ACC112 (cell line): Measurements from ENCODE around the gene TFF3.

ENCODE experiments used
- H2AFZ ChIP-seq: fragments of 200-600 bp; sonication (generic); one replicate; pipeline ENCODE4 v1.6.0; 2017; ENCODE audit warnings: antibody characterized with exemption, low read length; ENCODE audit not compliant: unreplicated experiment
- H3K27ac ChIP-seq: fragments of 200-600 bp; sonication (generic); 2 replicates; pipeline ENCODE4 v1.5.1; 2014; ENCODE audit warnings: low read depth, mild to moderate bottlenecking, antibody characterized with exemption, low read length, moderate library complexity
- H3K27me3 ChIP-seq: fragments of 200-600 bp; sonication (generic); 2 replicates; pipeline ENCODE4 v1.6.1; 2014; ENCODE audit warnings: mild to moderate bottlenecking, antibody characterized with exemption, low read length, moderate library complexity, mixed read lengths; ENCODE audit not compliant: insufficient read depth
- H3K36me3 ChIP-seq: fragments of 200-600 bp; sonication (generic); 2 replicates; pipeline ENCODE4 v1.6.1; 2016; ENCODE audit warnings: mild to moderate bottlenecking, antibody characterized with exemption, low read length, moderate library complexity, mixed read lengths; ENCODE audit not compliant: insufficient read depth
- H3K4me1 ChIP-seq: fragments of 200-600 bp; sonication (generic); one replicate; pipeline ENCODE4 v1.6.1; 2016; ENCODE audit warnings: low read length, mixed read lengths; ENCODE audit not compliant: insufficient read depth, unreplicated experiment, control insufficient read depth
- H3K4me3 ChIP-seq: fragments of 200-600 bp; sonication (generic); 2 replicates; pipeline ENCODE4 v1.5.1; 2014; ENCODE audit warnings: mild to moderate bottlenecking, low read depth, low read length
- H3K79me2 ChIP-seq: fragments of 200-600 bp; sonication (generic); one replicate; pipeline ENCODE4 v1.6.0; 2016; ENCODE audit warnings: low read length; ENCODE audit not compliant: control insufficient read depth, unreplicated experiment, insufficient read depth

Gene TFF3

GRCh38 chr21:42310411-42311001 lies 4.7 kb downstream of the TFF3 start:
- no peaks in the 10 kb centered on the region for H3K36me3 ChIP-seq
- peaks cover 81% of the 10 kb centered on the region for H3K27me3 ChIP-seq
- no peak overlapping the region for H3K27ac ChIP-seq
- no peaks in the 10 kb centered on the region for H3K79me2 ChIP-seq
- H2AFZ ChIP-seq: no peak overlapping the region
- no peak overlapping the region for H3K4me3 ChIP-seq
- no peaks in the 10 kb centered on the region for H3K4me1 ChIP-seq

DNA sequence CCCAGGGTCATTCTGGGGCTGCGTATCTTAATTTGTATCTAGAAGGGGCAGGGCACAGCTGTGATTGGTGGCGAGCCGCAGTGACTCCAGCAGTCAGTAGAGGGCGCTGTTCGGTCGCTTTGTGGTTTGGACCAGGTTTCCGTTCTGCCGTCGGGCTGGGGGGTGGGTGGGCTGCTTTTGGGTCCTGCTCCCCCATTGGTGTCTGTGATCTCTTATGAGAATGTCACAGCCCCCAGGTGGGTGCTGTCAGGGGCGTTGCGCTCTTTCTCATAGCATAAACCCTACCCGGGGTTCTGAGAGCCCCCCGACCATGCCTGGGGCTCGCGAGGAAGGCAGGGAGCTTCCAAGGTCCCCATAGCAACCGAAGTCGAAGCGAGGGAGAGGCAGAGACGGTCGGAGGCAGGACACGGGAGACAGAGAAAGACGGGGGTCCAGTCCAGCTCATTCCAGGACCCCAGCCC lies 5.4 kb downstream of the TFF3 start:
- Histone ChIP-seq H3K4me3 (no peak overlapping the region), H3K79me2 (no peaks in the 10 kb centered on the region), H3K4me1 (no peaks in the 10 kb centered on the region), H2AFZ (no peak overlapping the region), H3K27me3 (peaks cover 76% of the 10 kb centered on the region), H3K27ac (no peak overlapping the region), H3K36me3 (no peaks in the 10 kb centered on the region)

GRCh38 chr21:42308914-42309752 lies 6.1 kb downstream of the TFF3 start:
- Histone ChIP-seq H3K36me3 (no peaks in the 10 kb centered on the region), H2AFZ (no peak overlapping the region), H3K27me3 (peaks cover 76% of the 10 kb centered on the region), H3K4me3 (no peak overlapping the region), H3K4me1 (no peaks in the 10 kb centered on the region), H3K27ac (no peak overlapping the region), H3K79me2 (no peaks in the 10 kb centered on the region)

- Histone ChIP-seq H3K4me1 (no peaks in the 10 kb centered on the region), H3K27me3 (peaks cover 76% of the 10 kb centered on the region), H3K27ac (no peak overlapping the region)
Observed at GRCh38 chr21:42308161-42308913, 6.9 kb downstream of the TFF3 start.

GRCh38 chr21:42307106-42307505 lies 8.1 kb downstream of the TFF3 start:
- Histone ChIP-seq H3K27ac (no peak overlapping the region), H3K36me3 (no peaks in the 10 kb centered on the region), H3K27me3 (peaks cover 77% of the 10 kb centered on the region), H2AFZ (no peak overlapping the region), H3K4me3 (no peak overlapping the region), H3K4me1 (no peaks in the 10 kb centered on the region), H3K79me2 (no peaks in the 10 kb centered on the region)

More at GRCh38 chr21:42308161-42308913, 6.9 kb downstream of the TFF3 start:
- Histone ChIP-seq H3K4me3 (no peak overlapping the region), H2AFZ (no peak overlapping the region), H3K79me2 (no peaks in the 10 kb centered on the region), H3K36me3 (no peaks in the 10 kb centered on the region)

- Histone ChIP-seq H3K4me3 (no peak overlapping the region), H3K79me2 (no peaks in the 10 kb centered on the region), H3K36me3 (no peaks in the 10 kb centered on the region), H3K4me1 (no peaks in the 10 kb centered on the region), H3K27ac (no peak overlapping the region), H2AFZ (no peak overlapping the region), H3K27me3 (peaks cover 76% of the 10 kb centered on the region)
Observed at GRCh38 chr21:42306366-42307035, 8.7 kb downstream of the TFF3 start.

- Histone ChIP-seq H3K27me3 (peaks cover 76% of the 10 kb centered on the region), H3K4me1 (no peaks in the 10 kb centered on the region), H3K27ac (no peak overlapping the region), H3K36me3 (no peaks in the 10 kb centered on the region), H3K79me2 (no peaks in the 10 kb centered on the region), H3K4me3 (no peak overlapping the region), H2AFZ (no peak overlapping the region)
Observed at GRCh38 chr21:42305707-42306147, 9.5 kb downstream of the TFF3 start.

- Histone ChIP-seq H3K27ac (no peak overlapping the region), H3K4me3 (no peak overlapping the region), H3K36me3 (no peaks in the 10 kb centered on the region), H3K4me1 (no peaks in the 10 kb centered on the region), H3K79me2 (no peaks in the 10 kb centered on the region), H3K27me3 (peaks cover 76% of the 10 kb centered on the region), H2AFZ (no peak overlapping the region)
Observed at GRCh38 chr21:42304556-42305454, 10.4 kb downstream of the TFF3 start.

DNA sequence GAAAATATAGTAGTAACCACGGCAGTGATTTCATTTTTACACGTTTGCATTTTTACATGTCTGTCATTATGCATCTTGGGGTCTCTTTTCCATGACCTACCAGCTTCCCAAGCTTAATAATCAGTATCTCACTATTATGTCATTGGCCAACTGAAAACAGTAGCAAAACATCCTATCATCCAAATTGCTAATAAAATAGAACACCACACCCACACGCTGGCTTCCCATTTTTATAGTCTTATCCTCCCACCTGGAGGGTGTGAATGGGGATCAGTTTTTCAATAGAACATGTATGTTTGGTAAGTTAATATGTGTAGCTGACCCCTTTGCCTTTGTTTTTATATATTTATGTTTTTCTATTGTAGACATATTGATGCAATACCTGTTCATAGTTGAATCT lies 11.8 kb downstream of the TFF3 start:
- no peak overlapping the region for H3K4me3 ChIP-seq
- H3K36me3 ChIP-seq: no peaks in the 10 kb centered on the region
- H3K4me1 ChIP-seq: no peaks in the 10 kb centered on the region
- no peak overlapping the region for H3K27ac ChIP-seq
- H3K79me2 ChIP-seq: no peaks in the 10 kb centered on the region
- peaks cover 76% of the 10 kb centered on the region for H3K27me3 ChIP-seq
- no peak overlapping the region for H2AFZ ChIP-seq
